GM23338 (cell line): ENCODE results near the gene GLB1L3. TPM values are rescaled to one million over a fixed set of nuclear protein-coding genes. Genes with fewer than 3 reads are reported as not detected.

Experiments used
- ATAC-seq: fragments of 200-7000 bp; cut with Tn5 transposase; 3 replicates; pipeline ENCODE4 v1.9.1; 2020
- DNase-seq: peaks from one replicate; pipeline ENCODE4 v3.0.0-alpha.2; 2015; ENCODE audit warnings: low spot score
- H2AFZ ChIP-seq: fragments of 200-600 bp; sonication (generic); 2 replicates; pipeline ENCODE4 v1.8.0; 2016; ENCODE audit warnings: antibody characterized with exemption, mild to moderate bottlenecking, moderate library complexity
- H3F3A ChIP-seq: fragments of 200-600 bp; sonication (generic); replicated peaks from 2 replicates; pipeline ENCODE4 v1.8.0; 2017; ENCODE audit warnings: antibody characterized with exemption, mixed run types, low read depth
- H3K27ac ChIP-seq: fragments of 200-600 bp; sonication (generic); 2 replicates; pipeline ENCODE4 v1.6.1; 2016; ENCODE audit warnings: low read depth
- H3K27me3 ChIP-seq: fragments of 200-600 bp; sonication (generic); 2 replicates; pipeline ENCODE4 v1.8.0; 2016; ENCODE audit warnings: mild to moderate bottlenecking, mixed run types, moderate library complexity; ENCODE audit not compliant: insufficient read depth
- H3K36me3 ChIP-seq: fragments of 200-600 bp; sonication (generic); 2 replicates; pipeline ENCODE4 v1.8.0; 2016; ENCODE audit warnings: mild to moderate bottlenecking; ENCODE audit not compliant: insufficient read depth
- H3K4me1 ChIP-seq: fragments of 200-600 bp; sonication (generic); 2 replicates; pipeline ENCODE4 v1.8.0; 2016; ENCODE audit warnings: mild to moderate bottlenecking, moderate library complexity; ENCODE audit not compliant: insufficient read depth
- H3K4me2 ChIP-seq: fragments of 200-600 bp; sonication (generic); 2 replicates; pipeline ENCODE4 v1.7.1; 2017; ENCODE audit warnings: mixed run types
- H3K4me3 ChIP-seq: fragments of 200-600 bp; sonication (generic); 2 replicates; pipeline ENCODE4 v1.6.1; 2016; ENCODE audit warnings: mixed run types
- H3K79me2 ChIP-seq: fragments of 200-600 bp; sonication (generic); replicated peaks from 2 replicates; pipeline ENCODE4 v1.8.0; 2017; ENCODE audit warnings: mild to moderate bottlenecking; ENCODE audit not compliant: insufficient read depth
- H3K9me2 ChIP-seq: fragments of 200-600 bp; sonication (generic); 2 replicates; pipeline ENCODE4 v1.8.0; 2017; ENCODE audit not compliant: insufficient read depth
- H4K20me1 ChIP-seq: fragments of 200-600 bp; sonication (generic); replicated peaks from 2 replicates; pipeline ENCODE4 v1.8.0; 2017; ENCODE audit warnings: mild to moderate bottlenecking; ENCODE audit not compliant: insufficient read depth
- H3K27ac Mint-ChIP-seq: 2 replicates; pipeline ENCODE4 v1.8.0; 2020; ENCODE audit warnings: inconsistent platforms, mild to moderate bottlenecking, moderate library complexity, mixed read lengths
- H3K27me3 Mint-ChIP-seq: 3 replicates; pipeline ENCODE4 v1.8.0; 2022; ENCODE audit warnings: low read depth, mild to moderate bottlenecking, moderate library complexity, mixed read lengths, inconsistent platforms; ENCODE audit not compliant: insufficient read depth, poor library complexity
- H3K36me3 Mint-ChIP-seq: 3 replicates; pipeline ENCODE4 v1.8.0; 2021; ENCODE audit warnings: low read depth, mild to moderate bottlenecking, inconsistent platforms, moderate library complexity, mixed read lengths
- H3K4me1 Mint-ChIP-seq: 3 replicates; pipeline ENCODE4 v1.8.0; 2020; ENCODE audit warnings: mild to moderate bottlenecking, inconsistent platforms, mixed read lengths
- H3K4me3 Mint-ChIP-seq: 3 replicates; pipeline ENCODE4 v1.8.0; 2021; ENCODE audit warnings: moderate library complexity, mild to moderate bottlenecking, inconsistent platforms, mixed read lengths
- H3K9me3 Mint-ChIP-seq: 3 replicates; pipeline ENCODE4 v1.8.0; 2020; ENCODE audit warnings: moderate library complexity, mild to moderate bottlenecking, inconsistent platforms, mixed read lengths
- CREB1 ChIP-seq: fragments of 250-450 bp; sonication (Bioruptor Pico); IDR thresholded peaks from 2 replicates; pipeline ENCODE4 v1.5.0; 2020; ENCODE audit warnings: low read depth, mild to moderate bottlenecking, moderate library complexity
- EZH2 ChIP-seq: fragments of 200-600 bp; sonication (generic); IDR thresholded peaks from one replicate; pipeline ENCODE4 v1.8.0; 2017; ENCODE audit warnings: antibody characterized with exemption, mild to moderate bottlenecking, low read depth; ENCODE audit not compliant: unreplicated experiment
- EZH2phosphoT487 ChIP-seq: fragments of 200-600 bp; sonication (generic); IDR thresholded peaks from one replicate; pipeline ENCODE4 v1.8.1; 2018; ENCODE audit warnings: antibody characterized with exemption; ENCODE audit not compliant: unreplicated experiment
- JUNB ChIP-seq: IDR thresholded peaks from one replicate; pipeline ENCODE4 v1.6.1; 2016; ENCODE audit warnings: antibody characterized with exemption; ENCODE audit not compliant: unreplicated experiment
- NANOG ChIP-seq: IDR thresholded peaks from 2 replicates; pipeline ENCODE4 v1.6.1; 2016; ENCODE audit warnings: antibody characterized with exemption, borderline replicate concordance
- POLR2AphosphoS5 ChIP-seq: IDR thresholded peaks from 2 replicates; pipeline ENCODE4 v1.6.1; 2016; ENCODE audit warnings: antibody characterized with exemption, low read depth
- STAT1 ChIP-seq: IDR thresholded peaks from one replicate; pipeline ENCODE4 v1.6.1; 2016; ENCODE audit warnings: antibody characterized with exemption; ENCODE audit not compliant: unreplicated experiment
- ZNF114 ChIP-seq: fragments of 250-450 bp; sonication (Bioruptor Pico); IDR thresholded peaks from 2 replicates; pipeline ENCODE4 v1.5.0; 2020; ENCODE audit warnings: mild to moderate bottlenecking, moderate library complexity
- ZNF331 ChIP-seq: fragments of 250-450 bp; sonication (Bioruptor Pico); IDR thresholded peaks from 2 replicates; pipeline ENCODE4 v1.5.0; 2020; ENCODE audit warnings: low read depth, mild to moderate bottlenecking, moderate library complexity
- ZNF462 ChIP-seq: fragments of 250-450 bp; sonication (Bioruptor Pico); IDR thresholded peaks from 2 replicates; pipeline ENCODE4 v1.5.0; 2020; ENCODE audit warnings: mild to moderate bottlenecking, moderate library complexity
- polyA plus RNA-seq: library from polyadenylated mRNA; unstranded; fragments of >200 nt; fragmentation: Nextera tagmentation; extraction: Ambion mirVana; gene quantifications from 2 replicates; pipeline ENCODE4 v1.2.1, GENCODE V29; 2016
- total RNA-seq: library from RNA; depleted of rRNA; stranded (reverse); fragments of >200 nt; shearing (Covaris generic); gene quantifications from 2 replicates; pipeline ENCODE4 v1.2.3, GENCODE V29; 2014
- TF ChIP-seq, protein P1 (sequence below): IDR thresholded peaks from 2 replicates; pipeline ENCODE4 v1.6.1; 2016; ENCODE audit warnings: antibody characterized with exemption
- TF ChIP-seq, protein P2 (sequence below): IDR thresholded peaks from one replicate; pipeline ENCODE4 v1.6.1; 2018; ENCODE audit warnings: antibody characterized with exemption; ENCODE audit not compliant: unreplicated experiment
- TF ChIP-seq, protein P3 (sequence below), 2 experiments: fragments of 200-600 bp in 1 of 2; sonication (generic) in 1 of 2; conservative IDR thresholded peaks; 2 replicates each; pipeline versions ENCODE4 v1.5.1 to v1.6.1; 2016 to 2017; ENCODE audit warnings: antibody characterized with exemption in 2 of 2, low read depth in 2 of 2, mild to moderate bottlenecking in 2 of 2, moderate library complexity in 1 of 2

GLB1L3 gene
- total and polyA plus RNA-seq, 2 experiments from 2014 or later, result 28.8 to 33.1 TPM

DNA sequence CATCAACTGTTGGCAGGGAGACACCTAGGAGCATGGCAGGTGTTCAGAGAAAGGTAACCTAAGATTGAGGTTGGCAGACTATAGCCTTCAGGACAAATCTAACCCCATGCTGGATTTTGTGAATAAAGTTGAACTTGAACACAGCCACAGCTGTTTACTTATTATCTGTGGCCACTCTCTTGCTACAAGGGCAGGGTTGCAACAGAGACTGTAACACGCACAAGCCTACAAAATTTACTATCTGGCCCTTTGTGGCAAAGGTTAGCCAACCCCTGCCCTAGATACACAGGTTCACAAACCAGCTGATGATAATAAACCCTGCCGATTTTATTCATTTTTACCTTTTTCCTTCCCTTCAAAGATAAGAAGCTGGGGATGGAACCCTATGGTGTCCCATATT, 25.5 kb upstream of the GLB1L3 start:
- ATAC-seq (no peak), DNase-seq (no peak)
- Histone ChIP-seq H3K27me3 (no peaks in the 10 kb centered on the region), H3K4me1 (peaks cover 24% of the 10 kb centered on the region), H3K9me2 (no peaks in the 10 kb centered on the region), H3K27ac (no peak overlapping the region), H3K4me3 (no peak overlapping the region), H3F3A (no peaks in the 10 kb centered on the region; the same call in 1 of the 2 replicates), H4K20me1 (peaks cover 13% of the 10 kb centered on the region), H3K36me3 (peaks cover 24% of the 10 kb centered on the region), H2AFZ (no peak overlapping the region), H3K79me2 (peaks cover 32% of the 10 kb centered on the region), H3K4me2 (no peak overlapping the region)
- H3K4me3 Mint-ChIP-seq, result no peak overlapping the region
- no peaks in the 10 kb centered on the region for H3K27me3 Mint-ChIP-seq
- peaks cover 26% of the 10 kb centered on the region for H3K4me1 Mint-ChIP-seq
- no peak for TF ChIP-seq ZNF114 (CRISPR knock-in tag)
- TF ChIP-seq STAT1, result no peak
- TF ChIP-seq ZNF331 (CRISPR knock-in tag), result no peak
- TF ChIP-seq ZNF462 (CRISPR knock-in tag), result no peak
- no peak for TF ChIP-seq NANOG
- TF ChIP-seq JUNB, result no peak
- TF ChIP-seq, protein P1, sequence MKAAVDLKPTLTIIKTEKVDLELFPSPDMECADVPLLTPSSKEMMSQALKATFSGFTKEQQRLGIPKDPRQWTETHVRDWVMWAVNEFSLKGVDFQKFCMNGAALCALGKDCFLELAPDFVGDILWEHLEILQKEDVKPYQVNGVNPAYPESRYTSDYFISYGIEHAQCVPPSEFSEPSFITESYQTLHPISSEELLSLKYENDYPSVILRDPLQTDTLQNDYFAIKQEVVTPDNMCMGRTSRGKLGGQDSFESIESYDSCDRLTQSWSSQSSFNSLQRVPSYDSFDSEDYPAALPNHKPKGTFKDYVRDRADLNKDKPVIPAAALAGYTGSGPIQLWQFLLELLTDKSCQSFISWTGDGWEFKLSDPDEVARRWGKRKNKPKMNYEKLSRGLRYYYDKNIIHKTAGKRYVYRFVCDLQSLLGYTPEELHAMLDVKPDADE, result no peak
- no peak for TF ChIP-seq EZH2
- TF ChIP-seq CREB1, result no peak
- TF ChIP-seq, protein P2, sequence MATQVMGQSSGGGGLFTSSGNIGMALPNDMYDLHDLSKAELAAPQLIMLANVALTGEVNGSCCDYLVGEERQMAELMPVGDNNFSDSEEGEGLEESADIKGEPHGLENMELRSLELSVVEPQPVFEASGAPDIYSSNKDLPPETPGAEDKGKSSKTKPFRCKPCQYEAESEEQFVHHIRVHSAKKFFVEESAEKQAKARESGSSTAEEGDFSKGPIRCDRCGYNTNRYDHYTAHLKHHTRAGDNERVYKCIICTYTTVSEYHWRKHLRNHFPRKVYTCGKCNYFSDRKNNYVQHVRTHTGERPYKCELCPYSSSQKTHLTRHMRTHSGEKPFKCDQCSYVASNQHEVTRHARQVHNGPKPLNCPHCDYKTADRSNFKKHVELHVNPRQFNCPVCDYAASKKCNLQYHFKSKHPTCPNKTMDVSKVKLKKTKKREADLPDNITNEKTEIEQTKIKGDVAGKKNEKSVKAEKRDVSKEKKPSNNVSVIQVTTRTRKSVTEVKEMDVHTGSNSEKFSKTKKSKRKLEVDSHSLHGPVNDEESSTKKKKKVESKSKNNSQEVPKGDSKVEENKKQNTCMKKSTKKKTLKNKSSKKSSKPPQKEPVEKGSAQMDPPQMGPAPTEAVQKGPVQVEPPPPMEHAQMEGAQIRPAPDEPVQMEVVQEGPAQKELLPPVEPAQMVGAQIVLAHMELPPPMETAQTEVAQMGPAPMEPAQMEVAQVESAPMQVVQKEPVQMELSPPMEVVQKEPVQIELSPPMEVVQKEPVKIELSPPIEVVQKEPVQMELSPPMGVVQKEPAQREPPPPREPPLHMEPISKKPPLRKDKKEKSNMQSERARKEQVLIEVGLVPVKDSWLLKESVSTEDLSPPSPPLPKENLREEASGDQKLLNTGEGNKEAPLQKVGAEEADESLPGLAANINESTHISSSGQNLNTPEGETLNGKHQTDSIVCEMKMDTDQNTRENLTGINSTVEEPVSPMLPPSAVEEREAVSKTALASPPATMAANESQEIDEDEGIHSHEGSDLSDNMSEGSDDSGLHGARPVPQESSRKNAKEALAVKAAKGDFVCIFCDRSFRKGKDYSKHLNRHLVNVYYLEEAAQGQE, result no peak
- no peak for TF ChIP-seq POLR2AphosphoS5
- no peak for TF ChIP-seq EZH2phosphoT487
- TF ChIP-seq, protein P3, sequence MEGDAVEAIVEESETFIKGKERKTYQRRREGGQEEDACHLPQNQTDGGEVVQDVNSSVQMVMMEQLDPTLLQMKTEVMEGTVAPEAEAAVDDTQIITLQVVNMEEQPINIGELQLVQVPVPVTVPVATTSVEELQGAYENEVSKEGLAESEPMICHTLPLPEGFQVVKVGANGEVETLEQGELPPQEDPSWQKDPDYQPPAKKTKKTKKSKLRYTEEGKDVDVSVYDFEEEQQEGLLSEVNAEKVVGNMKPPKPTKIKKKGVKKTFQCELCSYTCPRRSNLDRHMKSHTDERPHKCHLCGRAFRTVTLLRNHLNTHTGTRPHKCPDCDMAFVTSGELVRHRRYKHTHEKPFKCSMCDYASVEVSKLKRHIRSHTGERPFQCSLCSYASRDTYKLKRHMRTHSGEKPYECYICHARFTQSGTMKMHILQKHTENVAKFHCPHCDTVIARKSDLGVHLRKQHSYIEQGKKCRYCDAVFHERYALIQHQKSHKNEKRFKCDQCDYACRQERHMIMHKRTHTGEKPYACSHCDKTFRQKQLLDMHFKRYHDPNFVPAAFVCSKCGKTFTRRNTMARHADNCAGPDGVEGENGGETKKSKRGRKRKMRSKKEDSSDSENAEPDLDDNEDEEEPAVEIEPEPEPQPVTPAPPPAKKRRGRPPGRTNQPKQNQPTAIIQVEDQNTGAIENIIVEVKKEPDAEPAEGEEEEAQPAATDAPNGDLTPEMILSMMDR (conservative IDR thresholded peaks at IDR 0.05; ENCODE audit: low read depth in 2 of 2), result no peak
- H3K36me3 Mint-ChIP-seq, result peaks cover 47% of the 10 kb centered on the region
- H3K27ac Mint-ChIP-seq, result no peak overlapping the region
- no peaks in the 10 kb centered on the region for H3K9me3 Mint-ChIP-seq
